ENCODE results near the gene SULT1E1. TPM values are rescaled to one million over a fixed set of nuclear protein-coding genes. Genes with fewer than 3 reads are reported as not detected.

SULT1E1 gene
- total and polyA plus RNA-seq, 10 of the 15 experiments (the other 5 are each of a cell fraction or from before 2014, with no cell fraction given) = not detected

- no peaks in the 10 kb centered on the region; the same call in 1 of the 2 replicates for H4K20me1 ChIP-seq (ENCODE audit: control insufficient read depth, insufficient read depth)
- RAD21 ChIA-PET (ENCODE audit: unreplicated experiment) = no interaction called here
- ATAC-seq (no peak), DNase-seq (ENCODE audit: low read depth, low spot score) (no peak), FAIRE-seq (no peak)
- in situ Hi-C loops (cut with MboI) (no loop called here), intact Hi-C loops (cut with micrococcal nuclease; ENCODE audit: unreplicated experiment) (no loop called here)
- no peak overlapping the region for H3K4me3 ChIP-seq
- no peaks in the 10 kb centered on the region for H3K27me3 ChIP-seq (replicated peaks in 1 of 2; ENCODE audit: control insufficient read depth in 2 of 2, insufficient read depth in 2 of 2, low read length in 1 of 2)
- H3K9ac ChIP-seq (ENCODE audit: control insufficient read depth, insufficient read depth, low read length) = no peak overlapping the region
- H3K4me2 ChIP-seq (ENCODE audit: control insufficient read depth, insufficient read depth) = no peak overlapping the region
- CTCF ChIA-PET = no interaction called here
- H3K9me3 ChIP-seq (replicated peaks; ENCODE audit: control insufficient read depth, insufficient read depth, low read length) = no peaks in the 10 kb centered on the region
- no peak overlapping the region for H2AFZ ChIP-seq (ENCODE audit: control insufficient read depth, low read depth, low read length)
- SMC1A ChIA-PET (ENCODE audit: uncharacterized antibody, unreplicated experiment) = no interaction called here
- H3K36me3 ChIP-seq (ENCODE audit: control insufficient read depth in 2 of 2, insufficient read depth in 2 of 2, low read length in 1 of 2) = no peaks in the 10 kb centered on the region
- no TSS peak for BruUV-seq (replicated peaks)
- no peak overlapping the region for H3K27ac ChIP-seq (ENCODE audit: control insufficient read depth, insufficient read depth)
- no peaks in the 10 kb centered on the region for H3K79me2 ChIP-seq (ENCODE audit: control insufficient read depth, insufficient read depth, low read length)
- POLR2A ChIA-PET = no interaction called here
- H3K4me1 ChIP-seq (ENCODE audit: control insufficient read depth, insufficient read depth, low read length) = no peaks in the 10 kb centered on the region
- no peak for TF ChIP-seq FOXM1 (IDR thresholded peaks at IDR 0.05; ENCODE audit: low read depth, low read length)
- TF ChIP-seq ELK1 (IDR thresholded peaks at IDR 0.05; ENCODE audit: low read depth, low read length) = no peak
- TF ChIP-seq ZBTB11 (CRISPR knock-in tag; IDR thresholded peaks at IDR 0.05) = no peak
- TF ChIP-seq BMI1 (IDR thresholded peaks at IDR 0.05; ENCODE audit: borderline replicate concordance) = no peak
- no peak for TF ChIP-seq EED (IDR thresholded peaks at IDR 0.05; ENCODE audit: low read depth)
- TF ChIP-seq ZBTB40 (IDR thresholded peaks at IDR 0.05; ENCODE audit: borderline replicate concordance) = no peak
- TF ChIP-seq POU2F2 (IDR thresholded peaks at IDR 0.05; ENCODE audit: borderline replicate concordance, low read depth, low read length) = no peak
- no peak for TF ChIP-seq REST (IDR thresholded peaks at IDR 0.05; ENCODE audit: low read depth, low read length)
- TF ChIP-seq LARP7 (IDR thresholded peaks at IDR 0.05) = no peak
- TF ChIP-seq ZNF207 (IDR thresholded peaks at IDR 0.05; ENCODE audit: borderline replicate concordance) = no peak
Measured at GRCh38 chr4:69874507-69874906, 14.6 kb upstream of the SULT1E1 start.

Data from GM12878 (cell line).